ENCODE results near the gene TUBA4B. TPM values are rescaled to one million over a fixed set of nuclear protein-coding genes. Genes with fewer than 3 reads are reported as not detected.
A peak's percentile ranks its signal among the peaks of the same experiment; 100 is the strongest.

Gene TUBA4B
- total RNA-seq, 6 experiments from 2014 or later = 0.27 to 2.0 (median 0.57) TPM; not detected in 2

DNA sequence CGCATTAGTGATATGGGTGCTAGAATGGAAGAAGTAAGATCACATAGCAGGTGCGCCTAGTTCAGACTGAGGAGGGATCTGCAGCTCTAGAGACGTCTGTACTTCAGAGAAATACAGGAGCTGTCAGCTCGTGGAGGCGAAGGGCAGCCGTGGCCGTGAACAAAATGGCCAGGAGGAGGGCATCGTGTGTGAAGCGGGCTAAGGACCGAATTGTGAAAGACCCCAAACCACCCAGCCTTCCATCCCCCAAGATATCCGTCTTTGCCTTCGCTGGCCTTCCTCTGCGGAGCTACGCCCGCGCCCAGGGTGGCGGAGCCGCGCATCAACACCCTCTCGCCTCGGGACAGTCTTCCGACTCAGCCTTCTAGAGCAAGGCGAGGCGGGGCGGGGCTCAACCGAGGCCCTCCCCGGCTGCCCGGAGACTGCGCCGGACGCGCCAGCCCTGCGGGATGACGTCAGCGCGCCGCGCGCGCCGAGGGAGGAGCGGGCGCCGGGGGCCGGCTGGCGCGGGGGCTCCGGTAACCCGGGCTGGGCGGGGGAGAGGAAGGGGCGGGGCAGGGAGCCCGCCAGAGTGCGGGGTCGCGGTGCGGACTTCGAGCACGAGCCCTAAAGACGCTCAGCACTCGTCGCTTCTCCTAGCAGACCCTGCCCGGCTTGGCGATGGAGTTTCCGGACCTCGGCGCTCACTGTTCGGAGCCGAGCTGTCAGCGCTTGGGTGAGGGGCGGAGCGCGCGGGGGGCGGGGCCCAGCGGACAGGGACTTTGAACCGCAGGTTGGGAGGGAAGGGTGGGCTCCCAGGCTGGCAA is 46.5 kb upstream of the TUBA4B start, which contains the start of gene ZFAND2B:
Gene ZFAND2B, plus strand, starts transcription at position 455 of the 806 bp plus-strand sequence. Its CDS starts 206 bp downstream, at position 661.
- Histone ChIP-seq H3K27me3 (no peaks in the 10 kb centered on the region), H3K9me3 (no peaks in the 10 kb centered on the region), H3K27ac (peak within 1 kb of the TSS; percentile 80 to 95 (median 93)), H3K4me1 (peaks cover 0 to 24% (median 8%) of the 10 kb centered on the region in 4 donors), H3K4me3 (peak within 1 kb of the TSS; percentile 60 to 84 (median 82)), H3K36me3 (peaks cover 0 to 25% (median 5%) of the 10 kb centered on the region in 4 donors)
- TF ChIP-seq, protein P1, sequence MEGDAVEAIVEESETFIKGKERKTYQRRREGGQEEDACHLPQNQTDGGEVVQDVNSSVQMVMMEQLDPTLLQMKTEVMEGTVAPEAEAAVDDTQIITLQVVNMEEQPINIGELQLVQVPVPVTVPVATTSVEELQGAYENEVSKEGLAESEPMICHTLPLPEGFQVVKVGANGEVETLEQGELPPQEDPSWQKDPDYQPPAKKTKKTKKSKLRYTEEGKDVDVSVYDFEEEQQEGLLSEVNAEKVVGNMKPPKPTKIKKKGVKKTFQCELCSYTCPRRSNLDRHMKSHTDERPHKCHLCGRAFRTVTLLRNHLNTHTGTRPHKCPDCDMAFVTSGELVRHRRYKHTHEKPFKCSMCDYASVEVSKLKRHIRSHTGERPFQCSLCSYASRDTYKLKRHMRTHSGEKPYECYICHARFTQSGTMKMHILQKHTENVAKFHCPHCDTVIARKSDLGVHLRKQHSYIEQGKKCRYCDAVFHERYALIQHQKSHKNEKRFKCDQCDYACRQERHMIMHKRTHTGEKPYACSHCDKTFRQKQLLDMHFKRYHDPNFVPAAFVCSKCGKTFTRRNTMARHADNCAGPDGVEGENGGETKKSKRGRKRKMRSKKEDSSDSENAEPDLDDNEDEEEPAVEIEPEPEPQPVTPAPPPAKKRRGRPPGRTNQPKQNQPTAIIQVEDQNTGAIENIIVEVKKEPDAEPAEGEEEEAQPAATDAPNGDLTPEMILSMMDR (IDR thresholded peaks at IDR 0.05) = peak in 1 of 4 donors; percentile 26
- TF ChIP-seq POLR2A (IDR thresholded peaks at IDR 0.05) = peak; percentile 96
- ATAC-seq (peak; percentile 89 to 95 (median 92)), DNase-seq (peak; percentile 96 to 98 (median 97))
- intact Hi-C loops (cut with DNase I) = loop anchor here in 1 of 2 donors (5.0 kb wide), 1 partner anchor 34 kb away; the partner anchor contains the start of gene SLC23A3
- WGBS (ENCODE audit: insufficient coverage, low coverage, low lambda C conversion rate, missing lambda C conversion rate) = 0% methylated on average over 17 of the region's 76 CpGs

DNA sequence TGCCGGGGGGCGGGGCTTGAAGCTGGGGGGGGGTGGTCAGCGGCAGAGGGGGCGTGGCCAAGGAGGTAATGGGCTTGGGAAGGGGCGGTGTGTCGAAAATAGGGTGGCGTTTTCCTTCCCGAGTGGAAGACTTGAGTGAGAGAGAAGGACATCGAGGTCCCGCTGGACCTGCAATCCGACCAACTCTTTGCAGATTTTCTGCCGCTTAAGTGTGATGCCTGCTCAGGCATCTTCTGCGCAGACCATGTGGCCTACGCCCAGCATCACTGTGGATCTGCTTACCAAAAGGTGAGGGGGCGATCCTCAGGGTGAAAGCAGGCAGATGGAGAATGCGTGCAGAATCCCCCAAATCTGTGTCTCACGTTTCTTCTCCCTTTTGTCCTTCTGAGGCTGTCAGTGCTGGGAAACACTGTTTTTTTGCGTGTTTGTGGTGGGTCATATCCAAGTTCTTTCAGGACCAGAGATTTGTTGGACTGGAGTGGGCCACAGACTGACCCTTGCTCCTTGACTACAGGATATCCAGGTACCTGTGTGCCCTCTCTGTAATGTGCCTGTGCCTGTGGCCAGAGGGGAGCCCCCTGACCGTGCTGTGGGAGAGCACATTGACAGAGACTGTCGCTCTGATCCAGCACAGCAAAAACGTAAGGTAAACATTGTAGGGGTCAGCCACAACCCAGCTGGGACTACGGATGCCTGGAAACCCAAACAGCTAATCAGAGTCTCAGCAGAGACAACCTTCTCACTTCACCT is 45.7 kb upstream of the TUBA4B start:
- WGBS (ENCODE audit: insufficient coverage, low coverage, low lambda C conversion rate, missing lambda C conversion rate) = 5% methylated on average over 13 of the region's 22 CpGs
- peak overlapping the region; percentile 60 to 84 (median 82) for H3K4me3 ChIP-seq
- intact Hi-C loops (cut with DNase I) = loop anchor here in 1 of 2 donors (5.0 kb wide), 1 partner anchor 35 kb away; the partner anchor contains the start of gene SLC23A3
- peaks cover 0 to 24% (median 8%) of the 10 kb centered on the region in 4 donors for H3K4me1 ChIP-seq
- no peaks in the 10 kb centered on the region for H3K27me3 ChIP-seq
- peaks cover 0 to 31% (median 5%) of the 10 kb centered on the region in 4 donors for H3K36me3 ChIP-seq
- no peak for DNase-seq
- no peaks in the 10 kb centered on the region for H3K9me3 ChIP-seq
- peak overlapping the region; percentile 80 to 95 (median 93) for H3K27ac ChIP-seq
- no peak for ATAC-seq
- TF ChIP-seq, protein P1 (IDR thresholded peaks at IDR 0.05) = no peak
- TF ChIP-seq POLR2A (IDR thresholded peaks at IDR 0.05) = no peak

DNA sequence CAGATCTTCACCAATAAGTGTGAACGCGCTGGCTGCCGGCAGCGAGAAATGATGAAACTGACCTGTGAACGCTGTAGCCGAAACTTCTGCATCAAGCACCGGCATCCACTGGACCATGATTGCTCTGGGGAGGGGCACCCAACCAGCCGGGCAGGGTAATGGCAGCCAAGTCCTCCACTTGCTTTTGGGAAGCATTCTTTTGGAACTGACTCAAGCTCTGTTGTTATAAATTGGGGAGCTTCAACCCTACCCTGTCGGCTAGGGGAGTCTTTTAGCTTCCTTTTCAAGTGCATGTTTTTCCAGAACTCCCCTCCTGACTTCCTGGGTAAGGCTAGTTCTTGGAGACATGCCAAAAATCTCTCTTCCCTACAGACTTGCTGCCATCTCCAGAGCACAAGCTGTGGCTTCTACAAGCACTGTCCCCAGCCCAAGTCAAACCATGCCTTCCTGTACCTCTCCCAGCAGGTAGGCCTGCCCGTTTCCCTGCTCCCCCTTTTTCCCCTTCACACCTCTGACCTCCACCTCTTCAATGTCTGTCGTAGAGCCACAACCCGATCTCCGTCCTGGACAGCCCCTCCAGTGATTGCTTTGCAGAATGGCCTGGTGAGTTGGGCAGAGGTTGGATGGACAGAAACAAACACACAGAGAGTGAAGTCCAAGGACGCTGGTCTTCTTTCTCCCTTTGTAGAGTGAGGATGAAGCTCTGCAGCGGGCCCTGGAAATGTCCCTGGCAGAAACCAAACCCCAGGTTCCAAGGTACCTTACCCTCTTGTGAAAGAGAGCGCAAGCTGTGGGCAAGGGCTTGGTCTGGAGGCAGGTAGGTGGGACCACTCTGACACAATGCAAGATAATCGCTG is 44.9 kb upstream of the TUBA4B start:
- intact Hi-C loops (cut with DNase I) = loop anchor here in 1 of 2 donors (5.0 kb wide), 1 partner anchor 36 kb away; the partner anchor contains the start of gene SLC23A3
- Histone ChIP-seq H3K4me1 (peaks cover 0 to 24% (median 8%) of the 10 kb centered on the region in 4 donors), H3K27ac (peak overlapping the region in 2 of 3 donors; percentile 93 to 95), H3K27me3 (no peaks in the 10 kb centered on the region), H3K36me3 (peaks cover 0 to 37% (median 5%) of the 10 kb centered on the region in 4 donors), H3K9me3 (no peaks in the 10 kb centered on the region), H3K4me3 (peak overlapping the region in 2 of 3 donors; percentile 82 to 84)
- TF ChIP-seq POLR2A (IDR thresholded peaks at IDR 0.05) = no peak
- TF ChIP-seq, protein P1 (IDR thresholded peaks at IDR 0.05) = no peak
- ATAC-seq = peak in 3 of 4 donors; percentile 4 to 8 (median 5)
- no peak for DNase-seq
- 25% methylated on average over 16 of the region's 17 CpGs for WGBS (ENCODE audit: insufficient coverage, low coverage, low lambda C conversion rate, missing lambda C conversion rate)
